HG03045 (cell line): Measurements from ENCODE around the gene STK24.

Experiments
- ATAC-seq: cut with Tn5 transposase; IDR thresholded peaks from one replicate; pipeline ENCODE4 v1.9.1; 2021; ENCODE audit warnings: mild to moderate bottlenecking, moderate library complexity; ENCODE audit not compliant: unreplicated experiment

Gene STK24

DNA sequence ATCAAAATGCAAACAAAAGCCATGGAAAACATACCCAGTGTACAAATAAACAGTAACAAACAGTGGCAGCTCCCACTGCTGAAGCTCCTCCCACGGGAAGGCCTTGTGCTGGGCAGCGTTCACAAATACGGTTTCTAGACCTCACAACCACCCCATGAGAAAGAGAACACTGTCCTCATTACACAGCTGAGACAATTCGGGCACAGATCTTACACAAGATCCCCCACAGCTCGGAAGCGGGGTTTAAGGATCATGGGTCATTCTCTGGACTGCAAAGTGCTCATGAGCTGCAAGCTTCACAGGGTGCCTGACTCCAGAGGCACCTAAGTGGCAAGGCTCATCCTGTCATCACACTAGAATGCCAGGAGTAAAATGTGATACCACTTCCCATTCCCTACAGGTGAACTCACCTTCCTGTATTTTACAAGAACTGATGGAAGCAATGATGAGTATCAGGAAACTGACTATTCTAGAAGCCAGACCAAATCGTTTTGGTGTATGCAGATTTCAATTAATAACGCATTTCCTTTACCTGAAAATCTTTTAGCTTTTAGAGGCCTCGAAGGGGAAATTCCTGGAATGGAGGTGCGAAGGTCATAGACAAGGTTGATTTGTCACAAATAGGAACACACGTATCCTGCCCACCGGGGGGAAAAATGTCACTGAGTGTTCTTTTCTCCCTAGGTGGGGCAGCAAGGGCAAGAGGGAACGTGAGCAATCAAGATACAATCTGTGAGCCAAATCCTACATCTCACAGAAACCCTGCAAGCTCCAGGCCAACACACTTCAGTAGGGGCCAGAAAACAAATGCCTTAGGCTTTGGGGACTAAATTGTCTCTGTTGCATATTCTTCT lies 41.2 kb downstream of the STK24 start:
- no peak for ATAC-seq

DNA sequence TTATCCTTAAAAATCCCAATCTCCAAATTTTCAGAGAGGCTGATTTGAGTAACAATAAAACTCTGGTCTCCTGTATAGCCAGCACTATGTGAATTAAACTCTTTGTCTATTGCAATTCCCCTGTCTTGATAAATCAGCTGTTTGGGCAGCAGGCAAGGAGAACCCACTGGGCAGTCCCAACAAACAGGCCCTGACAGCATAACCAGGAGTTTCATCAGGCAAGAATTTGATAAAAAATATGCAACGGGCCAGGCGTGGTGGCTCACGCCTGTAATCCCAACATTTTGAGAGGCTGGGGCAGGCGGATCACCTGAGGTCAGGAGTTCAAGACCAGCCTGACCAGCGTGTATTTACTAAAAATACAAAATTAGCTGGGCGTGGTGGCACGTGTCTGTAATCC lies 42.1 kb downstream of the STK24 start:
- no peak for ATAC-seq

DNA sequence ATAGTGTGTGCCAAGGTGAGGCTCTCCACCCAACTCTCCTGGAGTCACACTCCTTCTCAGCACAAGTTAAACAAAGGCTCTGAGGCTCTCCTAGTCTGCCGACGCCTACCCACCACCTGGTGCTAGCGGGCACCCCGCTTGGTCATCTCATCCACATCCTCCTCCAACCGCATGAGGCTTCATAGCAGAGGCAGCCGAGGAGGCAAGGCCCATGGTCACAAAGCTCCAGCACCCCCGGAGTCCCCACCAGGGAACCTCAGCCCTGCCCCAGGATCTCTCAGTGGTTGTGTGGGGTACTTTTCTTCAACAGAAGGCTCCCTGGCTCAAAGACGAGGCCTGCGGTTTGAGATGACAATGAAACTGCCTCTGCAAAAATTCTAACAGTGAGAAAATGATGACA lies 43.0 kb downstream of the STK24 start:
- no peak for ATAC-seq

DNA sequence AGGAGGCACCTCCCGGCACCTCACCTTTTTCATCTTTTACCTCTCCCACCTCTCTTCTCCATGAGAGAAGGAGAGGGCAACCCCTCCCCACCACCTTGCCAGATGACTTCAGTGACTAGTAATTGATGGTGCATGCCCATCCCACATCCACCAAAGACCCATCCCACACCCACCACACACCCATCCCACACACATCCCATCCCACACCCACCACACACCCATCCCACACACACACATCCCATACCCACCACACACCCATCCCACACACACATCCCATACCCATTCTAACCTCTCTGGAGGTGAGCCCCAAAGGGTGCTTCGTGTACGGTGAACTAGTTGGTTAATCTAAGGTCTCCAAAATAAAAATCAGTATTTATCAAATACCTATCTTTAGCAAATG lies 44.7 kb downstream of the STK24 start:
- ATAC-seq, result no peak

DNA sequence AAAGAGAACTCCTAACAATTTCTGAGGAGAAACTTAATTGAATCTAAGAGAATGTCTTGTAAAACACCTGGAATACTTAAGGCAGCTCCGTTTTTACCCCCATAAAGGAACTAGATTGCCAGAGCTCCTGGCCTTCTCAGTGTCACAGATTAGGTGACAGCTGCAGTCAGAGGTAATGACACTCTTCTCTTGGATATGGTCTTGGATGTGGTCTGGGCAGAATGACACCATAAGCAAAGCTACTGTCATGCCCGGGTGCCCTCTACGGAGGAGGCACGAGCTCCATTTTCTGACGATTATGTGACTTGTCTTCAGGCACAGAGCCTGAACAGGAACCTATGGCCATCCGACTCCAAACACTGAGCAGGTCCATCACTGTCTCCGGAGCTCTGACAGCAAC lies 46.7 kb downstream of the STK24 start:
- ATAC-seq, result no peak

DNA sequence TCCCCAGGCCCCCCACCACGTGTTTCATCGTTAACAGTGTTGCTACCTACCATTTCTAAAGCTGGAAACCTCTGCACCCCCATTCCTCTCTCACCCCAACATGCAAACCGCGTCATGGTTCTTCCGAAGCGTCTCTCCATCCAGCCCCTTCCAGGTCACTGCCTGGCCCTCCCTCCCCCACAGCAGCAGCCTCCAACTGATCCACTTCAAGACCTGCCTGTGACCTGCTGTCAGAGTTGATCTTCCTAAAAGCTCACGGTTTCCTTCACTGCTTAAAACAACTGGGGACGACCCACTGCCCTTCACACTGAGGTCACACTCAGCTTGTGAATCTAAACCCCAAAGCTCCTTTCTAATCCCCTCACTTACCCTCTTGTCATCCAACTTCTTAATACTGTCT lies 47.7 kb downstream of the STK24 start:
- no peak for ATAC-seq

DNA sequence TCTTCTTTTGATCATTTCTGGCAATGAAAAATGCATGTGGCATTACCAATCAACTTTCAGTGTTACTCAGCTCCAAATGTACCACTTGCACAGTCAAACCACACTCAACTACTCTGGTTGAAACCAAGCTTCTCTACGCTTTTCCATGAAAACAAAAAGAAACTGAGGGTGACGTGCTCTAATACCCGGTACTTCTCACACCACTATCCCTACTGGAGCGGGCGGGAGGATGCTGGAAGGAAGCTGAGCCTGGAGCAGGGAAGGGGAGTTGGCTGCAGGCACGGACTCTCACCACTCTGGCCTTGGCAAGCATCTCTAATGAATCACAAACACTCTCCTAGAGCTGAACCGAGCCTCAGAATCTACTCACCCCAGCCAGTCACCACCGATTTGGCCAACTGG lies 48.2 kb downstream of the STK24 start:
- ATAC-seq, result no peak

DNA sequence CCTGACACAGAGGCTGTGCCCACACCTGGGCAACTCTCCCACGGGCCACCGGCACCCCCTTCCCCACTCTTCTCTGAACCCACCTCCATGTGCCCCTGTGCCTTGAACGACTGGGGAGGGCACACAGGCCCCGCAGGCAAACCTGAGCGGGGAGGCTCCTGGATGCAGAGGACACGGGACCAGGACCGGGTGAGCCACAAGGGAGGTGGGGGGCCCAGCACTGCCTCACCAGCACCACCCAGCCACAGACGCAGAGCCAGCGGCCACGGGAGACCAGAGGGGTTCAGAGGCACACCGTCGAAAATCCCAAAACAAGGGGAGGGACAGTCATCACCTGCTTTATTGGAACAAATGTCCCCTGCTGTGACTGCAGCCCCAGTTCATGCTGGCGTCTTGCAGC lies 49.4 kb downstream of the STK24 start:
- no peak for ATAC-seq

DNA sequence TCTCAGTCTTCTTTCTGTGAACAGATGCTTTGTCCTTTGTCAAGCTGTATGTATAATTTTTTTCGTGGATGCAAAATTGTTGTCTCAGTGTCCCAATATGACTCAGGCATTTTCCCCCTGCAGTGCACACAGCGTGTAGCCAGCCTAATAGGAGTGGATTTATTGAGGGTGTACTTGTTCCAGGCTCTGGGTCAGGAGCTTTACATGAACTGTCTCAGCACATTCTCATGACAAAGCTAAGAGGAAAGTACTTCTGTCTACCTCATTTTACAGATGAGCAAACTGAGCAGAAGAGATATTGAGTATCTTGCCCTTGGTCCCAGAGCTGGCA lies 50.8 kb downstream of the STK24 start:
- peak; percentile 44 for ATAC-seq

DNA sequence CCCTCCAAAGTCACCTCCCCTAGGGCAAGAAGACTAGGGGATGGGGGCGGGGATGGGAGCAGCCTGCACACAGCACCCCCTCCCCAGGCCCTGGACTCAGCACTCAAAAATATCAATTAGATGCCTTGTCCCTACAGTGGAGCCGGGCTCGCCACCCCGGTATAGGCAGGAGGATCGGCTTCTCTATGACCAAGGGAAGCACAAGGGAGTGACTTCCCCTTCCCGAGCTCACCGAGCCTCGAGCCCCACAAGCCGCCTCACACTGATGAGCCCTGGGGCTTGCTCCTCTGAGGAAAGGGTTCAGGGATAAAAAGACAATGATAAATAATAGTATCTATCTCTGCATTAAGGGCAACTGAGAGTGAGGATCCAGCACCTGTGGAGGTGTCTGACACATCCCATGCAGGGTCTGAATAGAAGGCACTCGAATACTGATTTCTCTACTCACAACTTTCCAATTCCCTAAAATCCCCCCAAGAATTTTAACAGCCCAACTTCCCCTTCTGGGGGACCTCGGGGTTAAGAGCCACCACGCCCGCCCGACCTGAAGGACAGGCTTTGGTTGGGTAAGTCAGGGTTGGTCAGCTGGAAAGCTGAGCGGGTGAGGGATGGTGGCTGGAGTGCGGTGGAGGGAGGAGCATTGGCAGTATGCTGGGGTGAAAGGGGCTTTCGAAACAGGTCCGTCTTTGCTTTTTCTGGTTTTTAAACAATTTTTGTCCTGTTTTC lies 51.3 kb downstream of the STK24 start:
- ATAC-seq, result peak; percentile 32

DNA sequence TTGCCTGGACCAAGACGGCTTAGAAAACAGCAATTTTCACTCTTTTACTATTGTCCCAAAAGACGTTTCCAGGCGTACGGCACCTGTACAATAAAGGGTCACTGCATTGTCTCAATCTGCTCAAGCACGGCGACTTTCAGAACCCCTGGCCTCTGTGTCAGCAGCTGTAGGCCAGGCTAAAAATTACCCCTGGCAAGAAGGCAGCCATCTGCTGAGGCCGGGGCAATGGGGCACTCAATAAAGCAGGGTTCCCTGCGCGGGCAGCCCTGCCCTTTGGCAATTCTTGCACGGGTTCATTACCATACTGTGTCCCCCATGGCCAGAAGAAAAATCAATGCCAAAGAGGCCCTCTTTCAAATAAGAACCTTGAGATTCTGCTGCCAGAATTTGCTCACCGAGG lies 52.1 kb downstream of the STK24 start:
- ATAC-seq, result no peak

DNA sequence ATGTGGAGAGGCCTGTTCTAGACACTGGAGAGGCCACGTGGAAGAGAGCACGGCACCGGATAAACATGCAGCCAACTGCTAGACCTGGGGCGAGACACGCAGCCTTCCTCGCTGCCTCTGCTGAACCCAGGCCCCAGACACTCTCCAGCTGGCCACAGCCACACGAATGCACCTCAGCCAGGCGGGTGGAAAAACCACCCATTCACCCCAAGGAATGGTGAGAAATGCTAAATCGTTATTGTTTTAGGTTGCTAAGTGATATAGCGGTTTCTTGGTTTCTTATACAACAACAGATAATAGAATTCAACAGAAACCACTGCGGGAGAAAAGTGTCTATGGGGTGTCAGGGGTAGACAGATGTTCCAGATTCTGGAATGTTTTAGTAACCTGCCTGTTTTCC lies 52.5 kb downstream of the STK24 start:
- ATAC-seq, result no peak

DNA sequence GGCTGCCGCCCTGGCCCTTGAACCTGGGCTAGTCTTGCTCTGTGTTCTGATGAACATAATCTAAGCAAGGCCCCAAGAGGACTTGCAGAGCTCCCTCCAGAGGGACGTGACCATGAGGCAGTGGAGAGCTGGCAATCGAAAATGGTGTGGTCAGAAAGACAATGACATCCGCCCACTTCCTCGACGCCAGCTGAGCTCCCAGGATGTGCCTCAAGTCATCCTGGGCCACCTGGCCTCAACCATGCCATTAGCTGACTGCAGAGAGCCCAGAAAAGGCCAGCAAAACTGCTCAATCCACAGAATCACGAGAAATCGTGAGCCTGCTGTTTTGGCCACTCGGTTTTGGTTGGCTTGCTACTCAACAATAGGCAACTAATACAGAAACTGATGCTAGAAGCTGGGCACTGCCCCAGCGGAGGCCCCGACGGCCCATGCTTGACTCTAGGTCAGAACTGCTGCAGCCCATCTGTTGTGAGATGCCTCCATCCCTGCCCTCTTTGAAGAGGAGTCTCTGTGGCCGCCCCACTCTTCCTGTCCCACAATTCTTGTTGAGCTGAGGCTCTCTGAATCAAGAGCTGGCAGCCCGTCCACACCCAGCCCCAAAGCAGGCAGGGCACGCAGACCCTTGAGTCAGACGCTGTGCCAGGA lies 53.3 kb downstream of the STK24 start:
- ATAC-seq, result peak; percentile 50

DNA sequence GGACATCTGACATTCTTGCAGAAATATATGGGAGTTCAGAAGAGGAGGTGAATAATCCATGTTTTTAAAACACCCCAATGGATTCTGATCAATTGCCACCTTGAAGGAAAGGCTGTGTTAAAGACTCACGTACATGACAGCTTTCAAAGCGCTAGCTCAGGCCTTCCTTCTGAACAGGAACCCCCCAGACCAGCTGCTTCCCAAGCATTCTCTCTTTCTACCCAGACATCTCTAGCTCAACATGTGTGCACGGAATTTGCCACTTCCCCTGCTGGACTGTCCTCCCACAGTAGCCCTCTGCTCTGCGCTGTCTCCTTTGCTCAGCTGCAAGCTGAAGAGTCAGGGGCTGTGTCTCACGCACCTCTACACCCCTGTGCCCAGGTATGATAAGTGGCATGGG lies 54.5 kb downstream of the STK24 start:
- no peak for ATAC-seq

DNA sequence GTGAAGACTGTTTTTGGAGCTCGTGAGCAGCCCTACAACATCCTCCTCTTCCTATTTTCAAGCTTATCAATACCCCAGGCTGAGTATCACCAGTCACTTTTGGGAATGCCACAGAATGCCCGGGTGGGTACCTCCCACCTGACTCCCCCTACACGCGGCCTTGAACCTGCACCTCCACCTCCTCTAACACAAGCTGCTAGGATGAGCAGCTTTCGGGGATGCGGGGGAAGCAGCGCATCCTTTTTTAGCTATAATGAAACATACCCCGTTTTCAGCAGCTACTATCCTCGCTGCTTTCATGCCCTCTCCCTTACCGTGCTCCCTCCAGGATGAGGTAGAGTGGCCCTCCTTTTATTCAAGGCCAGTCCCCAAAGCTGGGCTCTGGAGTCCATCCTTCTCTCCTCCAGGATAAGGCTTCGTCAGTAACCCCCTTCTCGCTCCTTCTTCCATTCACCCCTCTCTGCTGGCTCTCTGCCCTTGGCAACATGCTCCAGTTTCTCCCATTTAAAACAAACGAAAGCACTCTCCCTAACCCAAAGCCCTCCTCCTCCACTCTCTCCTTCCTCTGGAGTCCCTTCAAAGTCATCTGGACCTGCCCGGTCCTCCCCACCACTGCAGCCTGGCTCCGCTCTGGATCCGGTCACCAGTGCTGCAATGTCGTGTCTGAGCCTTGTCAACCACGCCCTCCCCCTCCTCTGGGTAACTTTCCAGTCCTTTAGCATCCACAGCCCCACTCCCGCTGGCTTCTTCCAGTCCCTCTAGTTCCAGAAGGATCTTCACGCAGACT lies 55.3 kb downstream of the STK24 start:
- no peak for ATAC-seq

DNA sequence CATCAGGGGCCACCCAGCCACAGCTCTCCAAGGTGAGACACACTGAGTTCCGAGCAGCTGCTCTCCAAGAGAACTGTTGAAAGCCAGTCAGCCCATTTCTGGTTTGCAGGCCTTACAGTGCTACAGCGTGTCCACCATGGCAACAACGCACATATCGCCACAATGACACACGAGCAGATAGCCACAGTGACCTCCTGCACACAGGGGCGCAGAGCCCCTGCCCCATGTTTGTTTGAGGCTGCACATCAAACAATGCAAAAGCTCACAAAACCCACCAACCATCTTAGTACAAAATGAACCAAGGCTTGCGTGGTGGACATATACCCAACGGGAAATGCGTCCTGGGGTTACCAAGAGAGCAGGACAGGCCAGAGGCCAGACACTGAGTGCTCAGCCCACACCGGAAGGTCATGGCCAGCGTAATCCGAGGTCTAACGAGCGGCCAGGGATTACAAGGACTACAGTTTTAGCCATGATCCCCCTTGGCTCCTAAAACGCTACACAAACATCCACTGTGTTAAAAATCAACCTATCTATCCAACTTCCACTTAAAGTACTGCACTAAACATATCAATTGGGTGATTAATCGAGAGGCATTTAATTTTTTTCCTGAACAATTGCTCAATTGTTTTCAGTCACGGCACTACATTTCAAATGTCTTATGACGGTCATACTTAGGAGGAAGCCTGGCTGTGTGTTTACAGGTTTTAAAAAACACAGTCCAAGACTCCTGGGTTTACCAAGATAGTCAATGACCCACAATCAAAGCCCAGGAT lies 56.0 kb downstream of the STK24 start:
- ATAC-seq, result no peak

DNA sequence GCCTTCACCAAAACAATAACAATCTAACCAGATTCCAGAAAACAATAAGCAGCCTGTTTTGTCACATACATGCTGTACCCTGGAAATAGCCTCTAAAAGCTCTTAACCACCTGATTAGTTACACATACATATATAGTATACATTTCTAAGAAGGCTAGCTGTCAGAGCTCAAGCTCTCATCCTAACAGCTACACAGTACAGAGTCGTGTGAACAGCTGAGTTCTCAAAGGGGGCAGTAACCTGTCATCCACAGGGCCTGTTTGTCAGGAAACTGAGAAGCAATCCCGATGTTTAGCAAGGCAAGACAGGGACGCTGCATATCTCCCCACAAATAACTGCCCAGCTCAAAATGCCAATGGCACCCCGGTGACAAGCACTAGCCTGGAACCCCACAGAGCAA lies 56.9 kb downstream of the STK24 start:
- ATAC-seq, result no peak

DNA sequence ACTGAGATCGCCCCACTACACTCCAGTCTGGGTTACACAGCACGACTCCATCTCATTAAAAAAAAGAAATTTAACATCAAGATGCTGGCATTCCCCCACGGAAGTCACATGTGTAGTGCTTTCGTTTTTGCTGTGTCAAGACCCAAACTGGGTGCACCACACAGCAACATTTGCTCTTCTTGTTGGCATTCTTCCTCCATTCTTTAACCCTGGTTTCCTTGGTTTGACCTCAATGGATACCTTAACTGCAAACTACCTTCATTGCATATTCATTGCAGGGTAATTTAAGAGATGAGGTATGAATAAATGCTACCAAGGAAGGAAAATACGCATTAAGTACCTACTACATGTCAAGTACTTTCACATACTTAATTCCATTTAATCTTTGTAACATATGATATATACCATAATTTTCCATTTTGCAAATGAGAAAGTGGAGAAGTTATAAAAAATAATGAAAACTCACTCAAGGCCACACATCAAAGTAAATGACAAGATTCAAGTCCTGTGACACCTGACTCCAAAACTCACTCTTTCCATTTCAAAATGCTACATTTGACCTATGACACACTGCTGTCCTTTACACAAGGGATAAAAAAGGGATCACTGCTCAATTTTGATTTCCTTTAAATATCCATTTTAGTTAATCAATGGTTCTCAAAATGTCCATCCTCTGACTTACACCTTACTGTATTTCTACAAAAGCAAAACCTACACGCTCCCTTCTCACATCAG lies 59.2 kb downstream of the STK24 start:
- no peak for ATAC-seq

DNA sequence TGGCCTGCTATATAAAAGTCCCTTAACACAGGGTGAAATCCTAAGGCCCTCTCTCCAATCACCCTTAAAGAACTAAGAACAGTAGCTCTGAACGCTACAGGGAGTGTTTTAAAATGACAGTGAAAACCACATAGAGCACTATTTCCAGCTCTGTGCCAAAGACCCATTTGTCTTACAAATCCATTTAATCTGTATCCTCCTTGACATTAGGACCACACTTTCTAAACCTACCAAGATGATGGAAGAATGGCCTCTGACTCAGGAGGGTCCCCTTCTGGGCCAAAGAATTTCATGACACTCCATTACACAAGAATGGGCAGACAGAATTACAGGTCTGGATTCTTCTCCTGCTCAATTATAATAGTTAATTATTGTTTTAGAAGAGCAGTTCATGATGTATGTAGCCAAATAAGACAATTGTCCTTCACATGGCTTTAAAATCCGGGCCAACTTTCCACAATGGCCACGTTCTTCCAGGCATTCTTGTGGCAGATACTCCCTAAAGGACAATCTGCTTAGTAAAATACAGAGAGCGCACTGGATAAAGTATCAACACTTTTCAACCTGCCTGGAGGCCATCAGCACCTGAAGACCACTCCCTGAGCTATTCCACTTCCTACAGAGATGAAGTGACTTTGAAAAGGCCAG lies 61.0 kb downstream of the STK24 start:
- ATAC-seq, result no peak
